HCT116 (cell line): ENCODE measurements around the gene HPCAL1.

Source experiments
- CEBPB ChIP-seq: IDR thresholded peaks from 2 replicates; pipeline ENCODE4 v1.6.1; 2012; ENCODE audit warnings: low read depth
- EZH2 ChIP-seq: fragments of 200-600 bp; sonication (generic); IDR thresholded peaks from 2 replicates; pipeline ENCODE4 v1.6.1; 2017; ENCODE audit warnings: antibody characterized with exemption, mixed run types
- POLR2A ChIP-seq: IDR thresholded peaks from 2 replicates; pipeline ENCODE4 v1.7.0; 2011; ENCODE audit warnings: borderline replicate concordance; ENCODE audit not compliant: insufficient read depth, insufficient read length; ENCODE audit errors: extremely low read depth
- POLR2AphosphoS5 ChIP-seq: IDR thresholded peaks from 2 replicates; pipeline ENCODE4 v1.6.1; 2011; ENCODE audit warnings: mild to moderate bottlenecking, low read depth, low read length, moderate library complexity
- TCF7L2 ChIP-seq: IDR thresholded peaks from 2 replicates; pipeline ENCODE4 v1.7.0; 2011; ENCODE audit warnings: borderline replicate concordance, inconsistent platforms; ENCODE audit not compliant: insufficient read depth, insufficient read length; ENCODE audit errors: extremely low read depth
- TF ChIP-seq, protein P1 (sequence below), 3 experiments: fragments of 200-600 bp in 1 of 3; sonication (generic) in 1 of 3; IDR thresholded peaks in 2 of 3; conservative IDR thresholded peaks in 1 of 3; 2 replicates each; pipeline ENCODE4 v1.5.1; 2012 to 2017; ENCODE audit warnings: low read depth in 2 of 3, low read length in 2 of 3, antibody characterized with exemption in 1 of 3, borderline replicate concordance in 1 of 3, control low read depth in 1 of 3, mild to moderate bottlenecking in 1 of 3, mixed read lengths in 1 of 3, mixed run types in 1 of 3, moderate library complexity in 1 of 3; ENCODE audit not compliant: insufficient read depth in 1 of 3

DNA sequence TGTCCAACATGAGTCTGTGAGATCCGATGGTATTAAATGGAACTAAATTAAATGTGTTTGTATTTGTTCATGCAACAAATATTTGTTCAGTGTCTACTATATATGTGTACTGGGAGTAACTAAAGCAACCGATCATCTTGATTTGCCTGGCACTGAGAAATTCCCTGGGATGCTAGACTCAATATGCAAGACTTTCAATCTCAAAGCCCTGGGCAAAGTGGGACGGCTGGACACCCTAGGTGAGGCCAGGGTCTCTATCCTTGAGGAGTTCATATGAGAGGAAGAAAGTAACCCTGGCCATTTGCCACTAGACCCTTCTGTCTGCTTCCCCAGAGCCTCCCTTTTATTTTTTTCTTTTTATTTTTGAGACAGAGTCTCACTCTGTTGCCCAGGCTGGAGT lies 44.0 kb upstream of the HPCAL1 start:
- TF ChIP-seq EZH2 (no peak), POLR2A (no peak), CEBPB (no peak), POLR2AphosphoS5 (no peak), TCF7L2 (no peak)
- TF ChIP-seq, protein P1, sequence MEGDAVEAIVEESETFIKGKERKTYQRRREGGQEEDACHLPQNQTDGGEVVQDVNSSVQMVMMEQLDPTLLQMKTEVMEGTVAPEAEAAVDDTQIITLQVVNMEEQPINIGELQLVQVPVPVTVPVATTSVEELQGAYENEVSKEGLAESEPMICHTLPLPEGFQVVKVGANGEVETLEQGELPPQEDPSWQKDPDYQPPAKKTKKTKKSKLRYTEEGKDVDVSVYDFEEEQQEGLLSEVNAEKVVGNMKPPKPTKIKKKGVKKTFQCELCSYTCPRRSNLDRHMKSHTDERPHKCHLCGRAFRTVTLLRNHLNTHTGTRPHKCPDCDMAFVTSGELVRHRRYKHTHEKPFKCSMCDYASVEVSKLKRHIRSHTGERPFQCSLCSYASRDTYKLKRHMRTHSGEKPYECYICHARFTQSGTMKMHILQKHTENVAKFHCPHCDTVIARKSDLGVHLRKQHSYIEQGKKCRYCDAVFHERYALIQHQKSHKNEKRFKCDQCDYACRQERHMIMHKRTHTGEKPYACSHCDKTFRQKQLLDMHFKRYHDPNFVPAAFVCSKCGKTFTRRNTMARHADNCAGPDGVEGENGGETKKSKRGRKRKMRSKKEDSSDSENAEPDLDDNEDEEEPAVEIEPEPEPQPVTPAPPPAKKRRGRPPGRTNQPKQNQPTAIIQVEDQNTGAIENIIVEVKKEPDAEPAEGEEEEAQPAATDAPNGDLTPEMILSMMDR (IDR thresholded peaks at IDR 0.05 in 2 of 3, conservative IDR thresholded peaks at IDR 0.05 in 1 of 3; ENCODE audit: borderline replicate concordance in 1 of 3, insufficient read depth in 1 of 3, low read depth in 2 of 3, low read length in 2 of 3) = no peak
